ENCODE data around the gene CBLIF.
"Not testable (repeated sequence)": the region's sequence is repeated elsewhere in the genome, so short reads cannot be mapped to it uniquely, and the experiment has no call there.

Gene CBLIF

DNA sequence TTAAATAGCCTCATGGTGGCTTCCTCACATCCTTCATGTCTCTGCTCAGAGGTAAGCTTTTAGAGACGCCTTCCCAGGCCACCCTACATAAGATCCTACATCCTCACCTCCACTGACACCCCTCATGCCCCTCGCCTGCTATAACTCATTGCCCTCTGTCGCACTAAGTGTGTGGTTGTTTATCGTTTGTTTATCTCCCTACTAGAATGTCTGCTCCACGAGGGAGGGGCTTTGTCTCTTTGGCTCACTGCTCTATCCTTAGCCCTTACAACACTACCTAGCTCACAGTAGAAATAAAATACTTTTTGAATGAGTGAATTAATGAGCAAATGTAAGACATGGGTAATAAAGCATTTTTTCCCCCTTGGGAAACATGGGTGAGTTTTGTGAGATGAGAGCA, 1.3 kb upstream of the CBLIF start:
- no peak for DNase-seq

GRCh38 chr11:59842316-59842715, 3.0 kb downstream of the CBLIF start:
- no peak for DNase-seq

DNA sequence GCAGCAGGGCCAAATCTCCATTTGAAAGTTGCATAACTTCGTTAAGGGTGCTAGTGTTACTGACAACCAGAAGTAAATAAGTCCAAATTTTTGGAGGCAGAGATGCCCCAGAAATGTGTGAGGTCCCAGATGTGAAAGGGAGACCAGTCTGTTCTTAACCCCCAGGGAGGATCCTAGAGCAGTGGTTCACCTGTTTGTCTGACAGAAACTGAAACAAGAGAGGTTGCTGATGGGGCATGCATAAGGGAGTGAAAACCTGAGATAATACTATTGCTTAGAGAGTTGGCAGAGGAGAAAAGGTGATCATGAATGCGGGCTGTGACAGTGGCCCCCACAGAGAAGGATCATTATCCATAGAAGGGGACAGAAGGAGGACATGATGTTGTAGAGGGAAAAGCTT, 3.8 kb downstream of the CBLIF start:
- DNase-seq = no peak

GRCh38 chr11:59839615-59840014, 5.7 kb downstream of the CBLIF start:
- DNase-seq = no peak

DNA sequence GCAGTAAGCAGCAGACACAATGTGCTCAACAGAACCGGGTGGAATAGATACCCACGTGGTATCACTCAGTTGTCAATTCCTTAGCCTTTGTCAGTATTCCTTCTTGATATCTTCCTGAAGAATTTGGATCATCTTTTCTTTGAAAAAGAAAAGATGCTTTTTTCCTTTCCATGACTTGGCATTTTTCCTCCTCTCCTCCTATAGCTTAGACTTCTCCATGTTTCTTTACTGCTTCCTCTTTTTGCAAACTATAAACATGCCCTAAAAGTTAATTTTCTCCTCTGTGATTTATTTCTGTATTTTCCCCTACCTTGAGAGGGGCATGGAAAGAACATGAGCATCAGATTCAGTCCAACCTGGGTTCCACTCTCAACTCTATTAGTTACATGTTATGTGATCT, 11.7 kb downstream of the CBLIF start:
- no peak for DNase-seq

DNA sequence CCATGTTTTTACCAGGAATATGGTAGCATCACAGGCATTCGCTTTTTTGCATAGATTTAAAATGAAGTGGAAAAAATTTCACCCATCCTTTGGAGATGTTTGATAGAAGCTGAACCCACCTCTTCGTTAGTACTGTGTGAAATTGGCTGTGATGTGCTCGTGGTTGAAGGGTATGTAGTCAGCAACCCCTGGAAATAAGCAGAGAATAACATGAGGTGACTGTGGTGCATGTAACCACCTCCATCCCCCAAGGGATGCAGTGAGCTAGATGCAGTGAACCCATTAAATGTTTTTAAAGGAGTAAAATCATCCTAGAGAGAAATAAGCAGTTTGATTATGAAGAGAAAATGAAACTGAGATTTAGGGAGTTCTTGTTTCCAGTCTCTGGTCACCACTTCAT, 15.9 kb downstream of the CBLIF start:
- no peak for DNase-seq

GRCh38 chr11:59822989-59823566, 22.2 kb downstream of the CBLIF start:
- DNase-seq = peak; percentile 2

- no peak for DNase-seq
Measured at GRCh38 chr11:59818572-59818971, 26.7 kb downstream of the CBLIF start.

DNA sequence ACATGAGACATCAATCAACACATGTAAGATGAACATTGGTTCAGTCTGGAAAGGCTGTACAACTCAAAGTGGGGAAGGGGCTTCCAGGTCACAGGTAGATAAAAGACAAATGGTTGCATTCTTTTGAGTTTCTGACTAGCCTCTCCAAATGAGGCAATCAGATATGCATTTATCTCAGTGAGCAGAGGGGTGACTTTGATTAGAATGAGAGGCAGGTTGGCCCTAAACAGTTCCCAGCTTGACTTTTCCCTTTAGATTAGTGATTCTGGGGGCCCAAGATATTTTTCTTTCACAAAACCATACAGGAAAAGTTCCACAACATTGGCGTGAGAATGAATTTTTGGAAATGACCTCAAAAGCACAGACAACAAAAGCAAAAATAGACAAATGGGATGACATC, 28.9 kb downstream of the CBLIF start:
- DNase-seq = not testable (repeated sequence)

GRCh38 chr11:59815754-59816153, 29.5 kb downstream of the CBLIF start:
- no peak for DNase-seq

DNA sequence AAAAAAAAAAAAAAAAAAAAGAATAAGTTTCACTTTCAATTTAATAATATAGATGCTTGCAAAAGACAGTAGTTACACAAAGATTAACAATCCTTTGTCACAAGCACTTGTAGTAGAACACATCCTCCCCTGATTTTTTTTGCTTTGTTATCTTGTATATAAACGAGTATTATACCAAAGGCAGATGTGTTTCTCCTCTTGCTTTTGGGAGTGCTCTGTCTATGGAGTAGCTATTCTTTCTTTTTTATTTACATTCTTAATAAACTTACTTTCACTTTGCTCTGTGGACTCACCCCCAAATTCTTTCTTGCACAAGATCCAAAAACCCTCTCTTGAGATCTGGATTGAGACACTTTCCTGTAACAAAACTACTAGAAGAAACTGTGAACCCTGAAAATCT, 31.3 kb downstream of the CBLIF start:
- DNase-seq = no peak

GRCh38 chr11:59813364-59813763, 31.9 kb downstream of the CBLIF start:
- no peak for DNase-seq

- no peak for DNase-seq
Measured at GRCh38 chr11:59812220-59812619, 33.1 kb downstream of the CBLIF start.

GRCh38 chr11:59810911-59811259, 34.4 kb downstream of the CBLIF start:
- DNase-seq = no peak

GRCh38 chr11:59810189-59810910, 34.9 kb downstream of the CBLIF start, which contains the start of gene MRPL16:
Gene MRPL16, minus strand, starts transcription at chr11:59810778. Its CDS starts 120 bp downstream, at chr11:59810658.
- DNase-seq = peak; percentile 83

- DNase-seq = no peak
Measured at GRCh38 chr11:59807047-59807610, 38.2 kb downstream of the CBLIF start.

DNA sequence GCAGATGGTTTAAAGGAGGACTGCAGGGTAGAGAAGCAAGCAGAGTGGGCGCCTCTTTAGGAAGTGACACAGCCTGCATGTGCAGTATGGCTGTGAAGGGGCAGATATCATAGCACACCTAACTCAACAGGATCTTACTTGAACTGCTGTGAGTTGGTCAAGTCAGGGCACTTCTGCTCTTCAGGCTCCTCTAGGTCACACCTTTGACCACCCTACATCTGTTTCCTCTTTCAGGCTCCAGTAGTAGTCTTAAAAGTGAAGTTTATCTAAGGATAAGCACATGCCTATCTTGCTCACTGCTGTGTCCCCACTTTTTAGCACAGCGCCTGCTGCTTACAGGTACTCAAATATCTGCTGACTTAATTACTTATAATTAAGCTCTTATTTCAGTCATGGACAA, 41.2 kb downstream of the CBLIF start:
- no peak for DNase-seq

GRCh38 chr11:59802639-59803176, 42.6 kb downstream of the CBLIF start:
- peak; percentile 18 for DNase-seq

GRCh38 chr11:59801981-59802638, 43.2 kb downstream of the CBLIF start:
- DNase-seq = no peak

DNA sequence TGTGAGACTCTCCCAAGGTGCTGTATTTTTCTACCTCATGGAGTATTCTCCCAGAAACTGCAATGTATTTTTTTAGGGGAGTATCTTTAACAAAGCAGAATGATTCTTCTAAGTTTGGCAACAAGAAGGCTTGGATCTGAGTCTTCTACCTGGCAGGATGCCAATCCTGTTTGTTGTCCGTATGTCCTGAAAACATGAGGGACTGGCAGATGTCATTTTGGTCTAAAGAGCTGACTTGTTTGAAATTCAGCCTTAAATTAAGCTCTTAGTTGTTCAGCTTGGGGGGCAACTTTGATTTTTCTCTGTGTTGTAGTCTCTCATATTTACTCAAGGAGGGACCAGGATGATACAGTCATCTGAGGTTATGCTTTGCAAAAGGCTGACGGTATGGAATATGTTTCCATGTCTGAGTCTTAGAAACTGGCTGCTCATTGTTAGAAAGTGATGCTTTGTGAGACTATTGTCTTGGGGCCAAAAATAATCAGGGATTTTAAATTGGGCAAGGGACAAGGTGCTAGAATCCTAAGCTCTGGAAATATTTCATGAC, 44.1 kb downstream of the CBLIF start:
- DNase-seq = no peak

- no peak for DNase-seq
Measured at GRCh38 chr11:59800390-59801025, 44.8 kb downstream of the CBLIF start.

DNA sequence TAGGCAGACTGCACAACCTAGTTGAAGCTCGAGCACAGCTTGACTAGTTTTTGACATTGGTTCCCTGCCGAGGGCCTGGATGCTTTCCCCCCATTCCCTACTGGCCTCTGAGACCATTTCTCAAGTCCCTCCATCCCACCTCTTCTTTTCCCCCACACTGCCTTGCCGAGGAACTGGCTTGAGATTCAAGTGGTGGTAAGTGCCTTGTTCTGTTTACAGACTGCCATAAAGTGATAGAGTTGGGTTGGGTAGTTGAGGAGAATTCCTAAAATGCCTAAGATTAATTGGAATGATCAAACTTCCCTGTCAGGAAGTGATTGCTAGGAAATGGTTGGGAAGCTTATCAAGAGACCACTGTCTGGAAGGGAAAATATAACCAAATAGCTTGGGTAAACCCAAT, 50.9 kb downstream of the CBLIF start:
- DNase-seq = no peak

DNA sequence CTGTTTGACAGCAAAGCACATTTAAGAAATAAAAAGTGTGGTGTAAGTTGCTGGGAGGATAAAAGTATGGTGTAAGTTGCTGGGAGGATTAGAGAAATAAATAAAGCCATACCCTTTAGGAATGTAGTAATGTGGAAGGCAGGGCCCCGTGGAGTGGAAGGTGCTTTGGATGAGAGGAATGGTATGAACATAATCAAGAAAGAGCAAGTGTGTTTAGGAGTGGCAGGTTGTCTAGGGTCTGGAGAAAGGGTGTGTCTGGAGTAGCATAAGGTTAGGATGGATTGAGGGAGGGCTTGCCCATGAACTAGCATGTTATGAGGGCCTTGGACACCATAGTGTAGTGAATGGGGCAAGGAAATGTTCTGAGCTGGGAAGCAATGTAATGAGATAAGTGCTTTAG, 52.8 kb downstream of the CBLIF start:
- no peak for DNase-seq
